ENCODE measurements around the gene ADAMTS17. TPM values are rescaled to one million over a fixed set of nuclear protein-coding genes. Genes with fewer than 3 reads are reported as not detected.

Gene ADAMTS17
- total and polyA plus RNA-seq, 9 of the 15 experiments (the other 6 are each of a cell fraction or from before 2014, with no cell fraction given): 0.01 to 0.14 (median 0.07) TPM; not detected in 6

- H3K9ac ChIP-seq (ENCODE audit: insufficient read depth in 1 of 2, low read depth in 2 of 2, low read length in 2 of 2): no peak overlapping the region
- 2% methylated on average over 15 of the region's 15 CpGs for WGBS (ENCODE audit: insufficient coverage, low coverage, missing lambda C conversion rate)
- H3K27me3 ChIP-seq (ENCODE audit: control insufficient read depth in 2 of 2, insufficient read depth in 2 of 2, low read length in 2 of 2): peaks cover 18 to 80% of the 10 kb centered on the region in 2 experiments; a peak in 4 of 5 replicates
- H3K27ac ChIP-seq (ENCODE audit: extremely low read depth, low read depth, low read length): no peak overlapping the region
- DNase-seq (ENCODE audit: extremely low read depth in 1 of 4, low spot score in 3 of 4) (peak in 2 of 4 experiments; percentile 6 to 11), ATAC-seq (peak; percentile 68), FAIRE-seq (no peak)
- H3K9me1 ChIP-seq (ENCODE audit: control insufficient read depth, insufficient read depth, low read length): no peaks in the 10 kb centered on the region
- H3K79me2 ChIP-seq (ENCODE audit: control insufficient read depth, insufficient read depth, low read length): no peaks in the 10 kb centered on the region
- no peaks in the 10 kb centered on the region; a peak in 1 of 5 replicates for H3K4me1 ChIP-seq (replicated peaks in 1 of 2; ENCODE audit: control insufficient read depth in 2 of 2, insufficient read depth in 2 of 2, low read length in 2 of 2)
- intact Hi-C loops (cut with micrococcal nuclease) (no loop called here), in situ Hi-C loops (cut with MboI) (no loop called here)
- ChIA-PET CTCF (ENCODE audit: low intra/inter-chr PET ratio) (no interaction called here), POLR2A (no interaction called here)
- H3K36me3 ChIP-seq (ENCODE audit: control insufficient read depth, insufficient read depth, low read length): no peaks in the 10 kb centered on the region
- no peaks in the 10 kb centered on the region for H4K20me1 ChIP-seq (replicated peaks; ENCODE audit: control insufficient read depth, insufficient read depth, low read length)
- no peak overlapping the region for H2AFZ ChIP-seq (ENCODE audit: low read depth, low read length)
- no peak overlapping the region; the same call in 1 of the 2 replicates for H3K4me2 ChIP-seq (ENCODE audit: insufficient read depth, low read length)
- H3K9me3 ChIP-seq (replicated peaks; ENCODE audit: control insufficient read depth, insufficient read depth, low read depth, low read length): no peaks in the 10 kb centered on the region
- BruUV-seq (replicated peaks): no TSS peak
- no peak overlapping the region for H3K4me3 ChIP-seq
- TF ChIP-seq ZBTB8A (IDR thresholded peaks at IDR 0.05; ENCODE audit: partially characterized antibody) (no peak), FOXP4 (CRISPR knock-in tag; IDR thresholded peaks at IDR 0.05; ENCODE audit: borderline replicate concordance) (no peak), NFIC (IDR thresholded peaks at IDR 0.05) (no peak), RUNX1 (IDR thresholded peaks at IDR 0.05; ENCODE audit: low read depth) (no peak), ARID2 (IDR thresholded peaks at IDR 0.05) (no peak), GABPA (tag; conservative IDR thresholded peaks at IDR 0.05; ENCODE audit: low read depth) (peak; percentile 73), RBM17 (IDR thresholded peaks at IDR 0.05; ENCODE audit: borderline replicate concordance, low read depth, low read length) (no peak), ETS1 (conservative IDR thresholded peaks at IDR 0.05; ENCODE audit: control insufficient read depth, low read depth, low read length) (no peak), JUNB (CRISPR knock-in tag; conservative IDR thresholded peaks at IDR 0.05) (0 out of 2 replicates have a peak, but pooled peaks have one; percentile 49), USF1 (CRISPR knock-in tag; IDR thresholded peaks at IDR 0.05) (no peak), TEAD2 (tag; IDR thresholded peaks at IDR 0.05) (no peak), HES1 (IDR thresholded peaks at IDR 0.05; ENCODE audit: low read depth) (no peak)
Observed at GRCh38 chr15:100111125-100112060, 230.4 kb downstream of the ADAMTS17 start.
